H1 (cell line): Measurements from ENCODE around the gene SGK1. TPM values are rescaled to one million over a fixed set of nuclear protein-coding genes. Genes with fewer than 3 reads are reported as not detected.
A peak's percentile ranks its signal among the peaks of the same experiment; 100 is the strongest.

Source experiments
- CTCF ChIA-PET: fragments of 300-600 bp; sonication (Branson Sonifier 250); formaldehyde crosslinking; loops from one replicate; lab custom pipeline; 2021; ENCODE audit not compliant: partially characterized antibody; lab: Charles Lee
- POLR2A ChIA-PET: fragments of 300-600 bp; sonication (Branson Sonifier 250); formaldehyde crosslinking; loops from one replicate; lab custom pipeline; 2021; ENCODE audit warnings: inconsistent platforms; ENCODE audit not compliant: partially characterized antibody; lab: Charles Lee
- DNase-seq, 2 experiments: peaks; one replicate each; pipeline versions ENCODE4 v3.0.0 to v3.0.0-alpha.2; 2010 to 2022; ENCODE audit warnings: low spot score in 2 of 2, low read depth in 1 of 2, mixed read lengths in 1 of 2
- FAIRE-seq: peaks from 2 replicates; lab custom pipeline; 2011; peaks lifted over from hg19 to GRCh38; lab: Jason Lieb, UNC
- H2AFZ ChIP-seq: 2 replicates; pipeline ENCODE4 v1.8.1; 2012; ENCODE audit warnings: low read length, inconsistent platforms
- H2AK5ac ChIP-seq: 2 replicates; pipeline ENCODE4 v1.6.1; 2013; ENCODE audit warnings: low read depth, low read length
- H2BK120ac ChIP-seq: replicated peaks from 2 replicates; pipeline ENCODE3; 2013; ENCODE audit warnings: low read depth, low read length, inconsistent platforms
- H2BK12ac ChIP-seq: 2 replicates; pipeline ENCODE4 v1.6.1; 2013; ENCODE audit warnings: low read depth, low read length
- H2BK15ac ChIP-seq: 2 replicates; pipeline ENCODE4 v1.6.1; 2013; ENCODE audit warnings: low read length
- H2BK20ac ChIP-seq: 2 replicates; pipeline ENCODE4 v1.6.1; 2013; ENCODE audit warnings: low read length
- H2BK5ac ChIP-seq: 2 replicates; pipeline ENCODE4 v1.6.1; 2013; ENCODE audit warnings: low read depth, low read length
- H3K14ac ChIP-seq: 2 replicates; pipeline ENCODE4 v1.6.1; 2013; ENCODE audit warnings: inconsistent platforms; ENCODE audit not compliant: insufficient read length
- H3K18ac ChIP-seq: 2 replicates; pipeline ENCODE4 v1.6.1; 2013; ENCODE audit warnings: low read length; ENCODE audit errors: extremely low read depth
- H3K23ac ChIP-seq: 2 replicates; pipeline ENCODE4 v1.6.1; 2013; ENCODE audit warnings: inconsistent platforms; ENCODE audit not compliant: insufficient read length
- H3K23me2 ChIP-seq: 2 replicates; pipeline ENCODE4 v1.6.1; 2013; ENCODE audit warnings: low read depth, low read length
- H3K27ac ChIP-seq: 2 replicates; pipeline ENCODE4 v1.6.1; 2011; ENCODE audit warnings: low read depth, low read length, inconsistent platforms
- H3K27me3 ChIP-seq, 4 experiments: replicated peaks in 1 of 4; 1 replicate in 1 of 4; 2 replicates in 3 of 4; pipeline versions ENCODE4 v1.6.1 to v1.8.1; 2011 to 2013; ENCODE audit warnings: low read length in 3 of 4, mild to moderate bottlenecking in 3 of 4, inconsistent platforms in 2 of 4, mixed read lengths in 2 of 4, moderate library complexity in 1 of 4; ENCODE audit not compliant: control insufficient read depth in 3 of 4, insufficient read depth in 3 of 4; ENCODE audit errors: extremely low read depth in 1 of 4
- H3K36me3 ChIP-seq, 4 experiments: 2 replicates each; pipeline versions ENCODE4 v1.6.1 to v1.8.1; 2011 to 2013; ENCODE audit warnings: mild to moderate bottlenecking in 4 of 4, low read length in 3 of 4, moderate library complexity in 2 of 4, control low read depth in 1 of 4, inconsistent platforms in 1 of 4; ENCODE audit not compliant: insufficient read depth in 4 of 4, control insufficient read depth in 2 of 4
- H3K4ac ChIP-seq: replicated peaks from 2 replicates; pipeline ENCODE3; 2013; ENCODE audit warnings: low read length, low read depth, mixed read lengths, inconsistent platforms; ENCODE audit not compliant: insufficient read length
- H3K4me1 ChIP-seq, 4 experiments: replicated peaks in 1 of 4; 1 replicate in 1 of 4; 2 replicates in 3 of 4; pipeline versions ENCODE4 v1.6.1 to v1.8.1; 2011 to 2013; ENCODE audit warnings: low read length in 3 of 4, inconsistent platforms in 2 of 4, mixed read lengths in 1 of 4; ENCODE audit not compliant: insufficient read depth in 4 of 4, control insufficient read depth in 3 of 4
- H3K4me2 ChIP-seq, 2 experiments: 2 replicates each; pipeline versions ENCODE4 v1.6.1 to v1.8.1; 2011 to 2013; ENCODE audit warnings: low read depth in 2 of 2, low read length in 2 of 2, control low read depth in 1 of 2, inconsistent platforms in 1 of 2, mild to moderate bottlenecking in 1 of 2; ENCODE audit not compliant: insufficient read depth in 1 of 2
- H3K4me3 ChIP-seq, 4 experiments: fragments of 200-600, 300-600 bp in 1 of 4; sonication (generic), shearing (Covaris generic), sonication (Bioruptor Twin) in 1 of 4; 2 replicates each; pipeline versions ENCODE4 v1.5.1 to v1.8.1; 2011 to 2016; ENCODE audit warnings: low read length in 4 of 4, low read depth in 3 of 4, control low read depth in 2 of 4, inconsistent platforms in 2 of 4, mild to moderate bottlenecking in 2 of 4, mixed read lengths in 1 of 4, moderate library complexity in 1 of 4; ENCODE audit not compliant: insufficient read depth in 2 of 4; ENCODE audit errors: extremely low read depth in 1 of 4
- H3K56ac ChIP-seq: replicated peaks from 2 replicates; pipeline ENCODE3; 2013; ENCODE audit warnings: low read depth, mild to moderate bottlenecking, mixed read lengths, low read length, inconsistent platforms; ENCODE audit not compliant: insufficient read length
- H3K79me1 ChIP-seq: 2 replicates; pipeline ENCODE4 v1.6.1; 2013; ENCODE audit warnings: low read depth, low read length, control low read depth
- H3K79me2 ChIP-seq, 2 experiments: 2 replicates each; pipeline versions ENCODE4 v1.6.1 to v1.8.1; 2012 to 2013; ENCODE audit warnings: low read length in 2 of 2, mild to moderate bottlenecking in 2 of 2, inconsistent platforms in 1 of 2; ENCODE audit not compliant: insufficient read depth in 2 of 2, control insufficient read depth in 1 of 2
- H3K9ac ChIP-seq, 4 experiments: replicated peaks in 1 of 4; 1 replicate in 1 of 4; 2 replicates in 3 of 4; pipeline versions ENCODE4 v1.6.1 to v1.8.1; 2011 to 2013; ENCODE audit warnings: low read depth in 3 of 4, low read length in 3 of 4, control low read depth in 2 of 4, mild to moderate bottlenecking in 2 of 4, moderate library complexity in 2 of 4, inconsistent platforms in 1 of 4; ENCODE audit errors: extremely low read depth in 1 of 4
- H3K9me3 ChIP-seq, 2 experiments: 2 replicates each; pipeline versions ENCODE4 v1.6.1 to v1.8.1; 2012 to 2013; ENCODE audit warnings: mild to moderate bottlenecking in 2 of 2, moderate library complexity in 2 of 2, control low read depth in 1 of 2, inconsistent platforms in 1 of 2, low read depth in 1 of 2, low read length in 1 of 2, mixed read lengths in 1 of 2; ENCODE audit not compliant: insufficient read depth in 2 of 2
- H4K20me1 ChIP-seq, 2 experiments: replicated peaks in 1 of 2; 2 replicates each; pipeline versions ENCODE3 to v1.8.1; 2011 to 2013; ENCODE audit warnings: inconsistent platforms in 2 of 2, low read length in 2 of 2, mild to moderate bottlenecking in 1 of 2; ENCODE audit not compliant: insufficient read depth in 2 of 2, control insufficient read depth in 1 of 2
- H4K5ac ChIP-seq: 2 replicates; pipeline ENCODE4 v1.6.1; 2013; ENCODE audit warnings: low read length, low read depth, mixed read lengths, inconsistent platforms; ENCODE audit not compliant: insufficient read length
- H4K8ac ChIP-seq: 2 replicates; pipeline ENCODE4 v1.8.0; 2013; ENCODE audit warnings: mild to moderate bottlenecking, moderate library complexity, low read length, inconsistent platforms; ENCODE audit not compliant: insufficient read depth; ENCODE audit errors: extremely low read depth
- H4K91ac ChIP-seq: replicated peaks from 2 replicates; pipeline ENCODE3; 2013; ENCODE audit warnings: low read length, mixed read lengths, inconsistent platforms; ENCODE audit not compliant: insufficient read length
- CBX5 ChIP-seq: fragments of 300-800, 300-1000 bp; sonication (generic); IDR thresholded peaks from 2 replicates; pipeline ENCODE4 v1.7.1; 2016; ENCODE audit warnings: antibody characterized with exemption, low read length, low read depth
- EGR1 ChIP-seq: IDR thresholded peaks from 2 replicates; pipeline ENCODE4 v1.6.1; 2011; ENCODE audit warnings: low read depth, low read length, borderline replicate concordance
- NANOG ChIP-seq: IDR thresholded peaks from 2 replicates; pipeline ENCODE4 v1.6.1; 2011; ENCODE audit warnings: low read length, low read depth, mild to moderate bottlenecking, inconsistent platforms; ENCODE audit not compliant: insufficient read depth, poor library complexity, severe bottlenecking
- POLR2A ChIP-seq, 2 experiments: IDR thresholded peaks; 1 replicate in 1 of 2; 2 replicates in 1 of 2; pipeline ENCODE4 v1.6.1; 2011; ENCODE audit warnings: low read depth in 2 of 2, low read length in 2 of 2, mild to moderate bottlenecking in 2 of 2; ENCODE audit errors: control extremely low read depth in 1 of 2
- SAP30 ChIP-seq: fragments of 300-600 bp; sonication (generic); IDR thresholded peaks from 2 replicates; pipeline ENCODE4 v1.7.1; 2012; ENCODE audit warnings: low read length, moderate library complexity, mild to moderate bottlenecking, inconsistent platforms; ENCODE audit not compliant: insufficient read depth, insufficient replicate concordance
- SIX5 ChIP-seq: IDR thresholded peaks from 2 replicates; pipeline ENCODE4 v1.6.1; 2011; ENCODE audit warnings: mild to moderate bottlenecking, low read depth, low read length
- TAF7 ChIP-seq: optimal IDR thresholded peaks from 2 replicates; pipeline ENCODE3; 2011; ENCODE audit warnings: low read depth, mild to moderate bottlenecking, inconsistent platforms, low read length, moderate library complexity, borderline replicate concordance
- TCF12 ChIP-seq: IDR thresholded peaks from 2 replicates; pipeline ENCODE4 v1.6.1; 2011; ENCODE audit warnings: low read depth, mild to moderate bottlenecking, low read length
- WGBS, 2 experiments: shearing (Covaris generic) in 1 of 2; methylation state at CpG; one replicate each; pipeline versions ENCODE4 v1.1.6 to v1.1.7; 2013 to 2015; ENCODE audit warnings: low lambda C conversion rate in 2 of 2, mixed read lengths in 2 of 2, inconsistent platforms in 1 of 2, low coverage in 1 of 2, missing lambda C conversion rate in 1 of 2; ENCODE audit not compliant: insufficient replicate concordance in 2 of 2, insufficient coverage in 1 of 2, insufficient read length in 1 of 2; ENCODE audit errors: extremely low coverage in 1 of 2, missing lambda C conversion rate in 1 of 2; 5-methylcytosine and 5-hydroxymethylcytosine counted together
- polyA plus RNA-seq, 7 experiments: library from polyadenylated mRNA; depleted of rRNA in 3 of 7; stranded (reverse) in 5 of 7; unstranded in 2 of 7; fragments of >200 nt in 5 of 7; fragments of 200-250 nt in 2 of 7; gene quantifications; 1 replicate in 5 of 7; 2 replicates in 1 of 7; 4 replicates in 1 of 7; pipeline versions ENCODE4 v1.2.1 to v1.2.3, GENCODE V29; 2011 to 2013; ENCODE audit warnings: missing spikeins in 2 of 7, mixed read lengths in 2 of 7
- total RNA-seq: library from RNA; stranded (reverse); fragmentation: NEBNext Ultra II Directional; extraction: Animal tissue kit (Norgen Biotek cat#: 25700); gene quantifications from 2 replicates; pipeline ENCODE4 v1.2.1, GENCODE V29; 2021

Gene SGK1
- total and polyA plus RNA-seq, 2 of the 8 experiments (the other 6 are each of a cell fraction or from before 2014, with no cell fraction given): 14.5 to 18.4 TPM

DNA sequence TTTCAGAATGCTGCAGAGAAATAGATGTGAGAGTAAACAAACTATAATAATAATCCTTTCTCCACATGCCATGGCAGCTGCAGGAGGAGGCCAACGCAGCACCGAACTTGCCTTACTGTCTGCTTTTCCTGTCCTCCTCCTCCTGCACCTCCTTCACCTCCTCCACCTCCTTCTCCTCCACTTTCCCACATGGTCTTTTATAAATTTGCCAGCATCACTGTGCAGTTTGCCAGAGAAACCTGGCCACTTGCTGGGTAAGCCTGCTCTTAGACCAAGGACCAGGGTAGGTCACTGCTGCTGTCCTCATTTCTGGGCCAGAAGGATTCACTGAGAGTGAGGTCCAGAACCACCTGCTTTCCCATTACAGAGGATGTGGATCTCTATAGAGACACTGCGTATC, 8.7 kb downstream of the SGK1 start:
- H2AK5ac ChIP-seq: no peak overlapping the region
- no peaks in the 10 kb centered on the region for H3K36me3 ChIP-seq
- no peak overlapping the region for H4K91ac ChIP-seq
- no peak overlapping the region for H4K8ac ChIP-seq
- H3K4me2 ChIP-seq: no peak overlapping the region
- H2BK5ac ChIP-seq: no peak overlapping the region
- H3K4me3 ChIP-seq: no peak overlapping the region
- H2BK15ac ChIP-seq: no peak overlapping the region
- TF ChIP-seq EGR1: no peak
- no peak for TF ChIP-seq POLR2A (IDR thresholded peaks at IDR 0.05; ENCODE audit: control extremely low read depth in 1 of 2, low read depth in 2 of 2, low read length in 2 of 2)
- no peak for TF ChIP-seq NANOG
- no peak for TF ChIP-seq TCF12
- no peak for TF ChIP-seq SAP30
- TF ChIP-seq SIX5: no peak
- TF ChIP-seq TAF7: no peak
- no peak for TF ChIP-seq CBX5
- H3K27me3 ChIP-seq: no peaks in the 10 kb centered on the region
- H3K56ac ChIP-seq: no peak overlapping the region
- DNase-seq (no peak), FAIRE-seq (no peak)
- 93% methylated on average over 3 of the region's 3 CpGs; no CpG with 5 or more reads in 1 of the 2 experiments for WGBS, 2 experiments
- H3K79me1 ChIP-seq: no peaks in the 10 kb centered on the region
- H3K9ac ChIP-seq: no peak overlapping the region
- no peaks in the 10 kb centered on the region for H3K9me3 ChIP-seq
- no peak overlapping the region for H4K5ac ChIP-seq
- H3K18ac ChIP-seq: no peak overlapping the region
- H2BK120ac ChIP-seq: no peak overlapping the region
- peak overlapping the region; percentile 76; the same call in 1 of the 2 replicates for H2BK20ac ChIP-seq
- peaks cover 0 to 6% (median 3%) of the 10 kb centered on the region in 4 experiments; a peak in 2 of 7 replicates for H3K4me1 ChIP-seq
- no peak overlapping the region for H3K23ac ChIP-seq
- no peak overlapping the region for H2AFZ ChIP-seq
- H3K79me2 ChIP-seq: no peaks in the 10 kb centered on the region
- H3K23me2 ChIP-seq: no peaks in the 10 kb centered on the region; the same call in 1 of the 2 replicates
- no peak overlapping the region for H3K4ac ChIP-seq
- ChIA-PET CTCF (interaction anchor here (0.7 to 1.9 kb wide), 2 partner anchors 10 to 148 kb away, joined by 3 to 5 read pairs; no protein-coding TSS in a partner anchor), POLR2A (interaction anchor here (2.1 kb wide), 1 partner anchor 135 kb away, joined by 5 read pairs; no protein-coding TSS in a partner anchor)
- H4K20me1 ChIP-seq: no peaks in the 10 kb centered on the region
- no peak overlapping the region for H2BK12ac ChIP-seq
- H3K14ac ChIP-seq: no peak overlapping the region
- no peak overlapping the region for H3K27ac ChIP-seq
